Liver (tissue), 9 donors: ENCODE data around the gene FABP3. TPM values are rescaled to one million over a fixed set of nuclear protein-coding genes. Genes with fewer than 3 reads are reported as not detected.

Experiments used
- DNase-seq: peaks from one replicate; pipeline ENCODE4 v3.0.0-alpha.2; 2017; ENCODE audit warnings: low spot score
- H3K27ac ChIP-seq, 2 donors: one replicate each; pipeline ENCODE4 v1.7.0; 2013; ENCODE audit warnings: inconsistent platforms in 2 of 2, low read length in 2 of 2, control low read depth in 1 of 2, low read depth in 1 of 2, mild to moderate bottlenecking in 1 of 2
- H3K27me3 ChIP-seq, 4 donors: one replicate each; pipeline versions ENCODE4 v1.6.1 to v1.7.0; 2013; ENCODE audit warnings: low read length in 3 of 4, inconsistent platforms in 1 of 4, mild to moderate bottlenecking in 1 of 4, moderate library complexity in 1 of 4; ENCODE audit not compliant: control insufficient read depth in 4 of 4, insufficient read depth in 4 of 4
- H3K36me3 ChIP-seq, 4 donors: one replicate each; pipeline versions ENCODE4 v1.6.1 to v1.7.0; 2013; ENCODE audit warnings: low read length in 3 of 4, mild to moderate bottlenecking in 3 of 4, low read depth in 1 of 4, moderate library complexity in 1 of 4; ENCODE audit not compliant: control insufficient read depth in 4 of 4, insufficient read depth in 3 of 4
- H3K4me1 ChIP-seq, 4 donors: one replicate each; pipeline versions ENCODE4 v1.6.1 to v1.7.0; 2013; ENCODE audit warnings: low read length in 3 of 4, mild to moderate bottlenecking in 3 of 4, moderate library complexity in 1 of 4; ENCODE audit not compliant: control insufficient read depth in 4 of 4, insufficient read depth in 4 of 4
- H3K4me3 ChIP-seq, 3 donors: one replicate each; pipeline versions ENCODE4 v1.6.1 to v1.7.0; 2013; ENCODE audit warnings: low read length in 3 of 3, control low read depth in 1 of 3, low read depth in 1 of 3, mild to moderate bottlenecking in 1 of 3
- H3K9ac ChIP-seq, 2 donors: one replicate each; pipeline ENCODE4 v1.7.0; 2013; ENCODE audit warnings: low read length in 2 of 2, mild to moderate bottlenecking in 2 of 2, moderate library complexity in 2 of 2, control low read depth in 1 of 2, low read depth in 1 of 2
- H3K9me3 ChIP-seq, 4 donors: one replicate each; pipeline versions ENCODE4 v1.6.1 to v1.7.0; 2013; ENCODE audit warnings: low read length in 3 of 4; ENCODE audit not compliant: control insufficient read depth in 4 of 4
- EGR1 ChIP-seq, 2 donors: IDR thresholded peaks; 2 replicates each; pipeline ENCODE4 v1.6.1; 2016 to 2018; ENCODE audit warnings: antibody characterized with exemption in 2 of 2, low read depth in 2 of 2
- FOXA2 ChIP-seq: IDR thresholded peaks from 2 replicates; pipeline ENCODE4 v1.6.1; 2016; ENCODE audit warnings: antibody characterized with exemption
- GABPA ChIP-seq, 2 donors: IDR thresholded peaks in 1 of 2; conservative IDR thresholded peaks in 1 of 2; 2 replicates each; pipeline ENCODE4 v1.6.1; 2016; ENCODE audit warnings: antibody characterized with exemption in 2 of 2, mild to moderate bottlenecking in 1 of 2, moderate library complexity in 1 of 2
- HNF4A ChIP-seq, 2 donors: conservative IDR thresholded peaks; 2 replicates each; pipeline ENCODE4 v1.6.1; 2016; ENCODE audit warnings: antibody characterized with exemption in 2 of 2, mild to moderate bottlenecking in 2 of 2
- HNF4G ChIP-seq: IDR thresholded peaks from 2 replicates; pipeline ENCODE4 v1.6.1; 2016; ENCODE audit warnings: antibody characterized with exemption
- JUND ChIP-seq, 2 donors: IDR thresholded peaks; 2 replicates each; pipeline ENCODE4 v1.6.1; 2016; ENCODE audit warnings: antibody characterized with exemption in 2 of 2
- NR2F2 ChIP-seq: IDR thresholded peaks from 2 replicates; pipeline ENCODE4 v1.6.1; 2016; ENCODE audit warnings: antibody characterized with exemption
- RAD21 ChIP-seq, 2 donors: IDR thresholded peaks; 2 replicates each; pipeline ENCODE4 v1.6.1; 2016; ENCODE audit warnings: antibody characterized with exemption in 2 of 2, mild to moderate bottlenecking in 2 of 2
- RXRA ChIP-seq, 2 donors: IDR thresholded peaks; 2 replicates each; pipeline ENCODE4 v1.6.1; 2017 to 2018; ENCODE audit warnings: antibody characterized with exemption in 2 of 2, mild to moderate bottlenecking in 1 of 2
- SP1 ChIP-seq: IDR thresholded peaks from 2 replicates; pipeline ENCODE4 v1.6.1; 2018; ENCODE audit warnings: antibody characterized with exemption, mild to moderate bottlenecking
- TAF1 ChIP-seq: conservative IDR thresholded peaks from 2 replicates; pipeline ENCODE4 v1.6.1; 2016; ENCODE audit warnings: antibody characterized with exemption, mild to moderate bottlenecking
- YY1 ChIP-seq: IDR thresholded peaks from 2 replicates; pipeline ENCODE4 v1.6.1; 2016; ENCODE audit warnings: antibody characterized with exemption, mild to moderate bottlenecking
- WGBS: extraction: QIAGEN DNeasy Blood & Tissue Kit; methylation state at CpG from one replicate; pipeline ENCODE4 v1.1.7; 2013; 5-methylcytosine and 5-hydroxymethylcytosine counted together
- polyA plus RNA-seq, 2 donors: library from polyadenylated mRNA; stranded (reverse) in 1 of 2; unstranded in 1 of 2; fragments of 200-250 nt in 1 of 2; fragments of >200 nt in 1 of 2; fragmentation: Nextera tagmentation in 1 of 2; extraction: Ambion mirVana in 1 of 2; gene quantifications; one replicate each; pipeline versions ENCODE4 v1.2.1 to v1.2.3, GENCODE V29; 2013 to 2015
- total RNA-seq, 2 donors: library from RNA; depleted of rRNA; stranded (reverse); fragments of >200 nt; gene quantifications; one replicate each; pipeline ENCODE4 v1.2.3, GENCODE V29; 2014
- TF ChIP-seq, protein P1 (sequence below): IDR thresholded peaks from 2 replicates; pipeline ENCODE4 v1.6.1; 2016; ENCODE audit warnings: antibody characterized with exemption
- TF ChIP-seq, protein P2 (sequence below): IDR thresholded peaks from 2 replicates; pipeline ENCODE4 v1.6.1; 2016; ENCODE audit warnings: antibody characterized with exemption, mild to moderate bottlenecking
- TF ChIP-seq, protein P3 (sequence below): IDR thresholded peaks from 2 replicates; pipeline ENCODE4 v1.6.1; 2016; ENCODE audit warnings: antibody characterized with exemption
- TF ChIP-seq, protein P4 (sequence below): fragments of 150-350 bp; IDR thresholded peaks from 2 replicates; pipeline ENCODE4 v1.5.1; 2017; ENCODE audit warnings: improper control_type of control experiment, low read depth, low read length; ENCODE audit not compliant: missing input control
- TF ChIP-seq, protein P5 (sequence below): IDR thresholded peaks from 2 replicates; pipeline ENCODE4 v1.6.1; 2016; ENCODE audit warnings: antibody characterized with exemption
- donor health status: healthy.
- donor health status: healthy.
- donor health status: healthy.
- donor health status: healthy.
- donor health status: healthy.

FABP3 gene
- total and polyA plus RNA-seq, 4 donors: 2.8 to 28.2 (median 5.2) TPM

DNA sequence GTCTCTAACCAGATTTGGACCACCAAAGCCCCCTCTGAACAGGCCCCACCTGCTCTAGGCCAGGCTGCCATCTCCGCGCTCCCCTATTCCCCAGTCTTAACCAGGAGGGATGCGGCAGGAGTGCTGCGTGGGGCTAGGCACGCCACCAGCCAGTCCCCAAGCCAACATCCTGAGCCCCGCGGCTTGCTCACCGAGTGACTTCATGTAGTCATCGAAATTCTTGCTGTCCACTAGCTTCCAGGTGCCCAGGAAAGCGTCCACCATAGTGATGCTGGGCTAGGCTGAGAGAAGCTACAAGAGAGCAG is 173 bp downstream of the FABP3 start:
- no peak for DNase-seq
- H3K4me1 ChIP-seq: peaks cover 12 to 30% (median 26%) of the 10 kb centered on the region in 4 donors

DNA sequence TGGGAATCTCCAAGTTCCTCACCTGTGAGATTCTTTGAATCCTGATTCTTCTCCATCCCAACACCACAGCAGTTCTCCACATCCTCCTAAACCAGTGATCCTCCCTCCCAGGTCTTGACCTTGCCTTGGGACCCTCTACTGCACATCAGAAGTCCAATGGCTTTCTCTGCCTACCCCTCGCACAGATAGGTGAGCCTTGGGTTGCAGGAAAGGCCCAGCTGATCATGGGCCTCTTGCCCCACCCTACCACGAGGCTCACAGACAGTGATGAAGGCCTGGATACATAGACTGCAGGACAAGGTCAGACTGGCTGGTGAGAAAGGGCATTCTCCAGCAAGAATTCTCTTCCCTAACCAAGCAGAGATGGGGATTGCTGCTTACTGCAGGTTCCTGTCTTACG is 825 bp downstream of the FABP3 start:
- H3K4me3 ChIP-seq: no peak overlapping the region
- H3K27ac ChIP-seq: peak overlapping the region in 1 of 2 donors; percentile 25
- no peaks in the 10 kb centered on the region for H3K36me3 ChIP-seq
- H3K9ac ChIP-seq: no peak overlapping the region
- DNase-seq: no peak
- H3K4me1 ChIP-seq: peaks cover 12 to 30% (median 26%) of the 10 kb centered on the region in 4 donors
- no peaks in the 10 kb centered on the region for H3K27me3 ChIP-seq
- 75% methylated on average over 3 of the region's 3 CpGs for WGBS
- no peaks in the 10 kb centered on the region for H3K9me3 ChIP-seq
- TF ChIP-seq, protein P1, sequence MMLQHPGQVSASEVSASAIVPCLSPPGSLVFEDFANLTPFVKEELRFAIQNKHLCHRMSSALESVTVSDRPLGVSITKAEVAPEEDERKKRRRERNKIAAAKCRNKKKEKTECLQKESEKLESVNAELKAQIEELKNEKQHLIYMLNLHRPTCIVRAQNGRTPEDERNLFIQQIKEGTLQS: no peak
- TF ChIP-seq, protein P2, sequence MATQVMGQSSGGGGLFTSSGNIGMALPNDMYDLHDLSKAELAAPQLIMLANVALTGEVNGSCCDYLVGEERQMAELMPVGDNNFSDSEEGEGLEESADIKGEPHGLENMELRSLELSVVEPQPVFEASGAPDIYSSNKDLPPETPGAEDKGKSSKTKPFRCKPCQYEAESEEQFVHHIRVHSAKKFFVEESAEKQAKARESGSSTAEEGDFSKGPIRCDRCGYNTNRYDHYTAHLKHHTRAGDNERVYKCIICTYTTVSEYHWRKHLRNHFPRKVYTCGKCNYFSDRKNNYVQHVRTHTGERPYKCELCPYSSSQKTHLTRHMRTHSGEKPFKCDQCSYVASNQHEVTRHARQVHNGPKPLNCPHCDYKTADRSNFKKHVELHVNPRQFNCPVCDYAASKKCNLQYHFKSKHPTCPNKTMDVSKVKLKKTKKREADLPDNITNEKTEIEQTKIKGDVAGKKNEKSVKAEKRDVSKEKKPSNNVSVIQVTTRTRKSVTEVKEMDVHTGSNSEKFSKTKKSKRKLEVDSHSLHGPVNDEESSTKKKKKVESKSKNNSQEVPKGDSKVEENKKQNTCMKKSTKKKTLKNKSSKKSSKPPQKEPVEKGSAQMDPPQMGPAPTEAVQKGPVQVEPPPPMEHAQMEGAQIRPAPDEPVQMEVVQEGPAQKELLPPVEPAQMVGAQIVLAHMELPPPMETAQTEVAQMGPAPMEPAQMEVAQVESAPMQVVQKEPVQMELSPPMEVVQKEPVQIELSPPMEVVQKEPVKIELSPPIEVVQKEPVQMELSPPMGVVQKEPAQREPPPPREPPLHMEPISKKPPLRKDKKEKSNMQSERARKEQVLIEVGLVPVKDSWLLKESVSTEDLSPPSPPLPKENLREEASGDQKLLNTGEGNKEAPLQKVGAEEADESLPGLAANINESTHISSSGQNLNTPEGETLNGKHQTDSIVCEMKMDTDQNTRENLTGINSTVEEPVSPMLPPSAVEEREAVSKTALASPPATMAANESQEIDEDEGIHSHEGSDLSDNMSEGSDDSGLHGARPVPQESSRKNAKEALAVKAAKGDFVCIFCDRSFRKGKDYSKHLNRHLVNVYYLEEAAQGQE: no peak
- TF ChIP-seq FOXA2 (no peak), RXRA (IDR thresholded peaks at IDR 0.05) (no peak)
- TF ChIP-seq, protein P3, sequence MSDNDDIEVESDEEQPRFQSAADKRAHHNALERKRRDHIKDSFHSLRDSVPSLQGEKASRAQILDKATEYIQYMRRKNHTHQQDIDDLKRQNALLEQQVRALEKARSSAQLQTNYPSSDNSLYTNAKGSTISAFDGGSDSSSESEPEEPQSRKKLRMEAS: no peak

More for the DNA sequence above, 173 bp downstream of the FABP3 start:
- H3K27me3 ChIP-seq: no peaks in the 10 kb centered on the region
- H3K4me3 ChIP-seq: peak overlapping the region in 1 of 3 donors; percentile 34
- no peaks in the 10 kb centered on the region for H3K9me3 ChIP-seq
- H3K9ac ChIP-seq: peak overlapping the region in 1 of 2 donors; percentile 31
- no peaks in the 10 kb centered on the region for H3K36me3 ChIP-seq
- WGBS: 68% methylated on average over 10 of the region's 10 CpGs
- H3K27ac ChIP-seq: no peak overlapping the region
- TF ChIP-seq GABPA (IDR thresholded peaks at IDR 0.05 in 1 of 2, conservative IDR thresholded peaks at IDR 0.05 in 1 of 2) (no peak), HNF4A (conservative IDR thresholded peaks at IDR 0.05) (no peak), RAD21 (IDR thresholded peaks at IDR 0.05) (no peak), EGR1 (IDR thresholded peaks at IDR 0.05; ENCODE audit: low read depth in 2 of 2) (no peak), SP1 (no peak), NR2F2 (no peak), YY1 (no peak), TAF1 (no peak), RXRA (IDR thresholded peaks at IDR 0.05) (no peak), FOXA2 (no peak), JUND (IDR thresholded peaks at IDR 0.05) (no peak), HNF4G (no peak)
- TF ChIP-seq, protein P2: no peak
- TF ChIP-seq, protein P1: no peak
- TF ChIP-seq, protein P4, sequence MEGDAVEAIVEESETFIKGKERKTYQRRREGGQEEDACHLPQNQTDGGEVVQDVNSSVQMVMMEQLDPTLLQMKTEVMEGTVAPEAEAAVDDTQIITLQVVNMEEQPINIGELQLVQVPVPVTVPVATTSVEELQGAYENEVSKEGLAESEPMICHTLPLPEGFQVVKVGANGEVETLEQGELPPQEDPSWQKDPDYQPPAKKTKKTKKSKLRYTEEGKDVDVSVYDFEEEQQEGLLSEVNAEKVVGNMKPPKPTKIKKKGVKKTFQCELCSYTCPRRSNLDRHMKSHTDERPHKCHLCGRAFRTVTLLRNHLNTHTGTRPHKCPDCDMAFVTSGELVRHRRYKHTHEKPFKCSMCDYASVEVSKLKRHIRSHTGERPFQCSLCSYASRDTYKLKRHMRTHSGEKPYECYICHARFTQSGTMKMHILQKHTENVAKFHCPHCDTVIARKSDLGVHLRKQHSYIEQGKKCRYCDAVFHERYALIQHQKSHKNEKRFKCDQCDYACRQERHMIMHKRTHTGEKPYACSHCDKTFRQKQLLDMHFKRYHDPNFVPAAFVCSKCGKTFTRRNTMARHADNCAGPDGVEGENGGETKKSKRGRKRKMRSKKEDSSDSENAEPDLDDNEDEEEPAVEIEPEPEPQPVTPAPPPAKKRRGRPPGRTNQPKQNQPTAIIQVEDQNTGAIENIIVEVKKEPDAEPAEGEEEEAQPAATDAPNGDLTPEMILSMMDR: no peak
- TF ChIP-seq, protein P5, sequence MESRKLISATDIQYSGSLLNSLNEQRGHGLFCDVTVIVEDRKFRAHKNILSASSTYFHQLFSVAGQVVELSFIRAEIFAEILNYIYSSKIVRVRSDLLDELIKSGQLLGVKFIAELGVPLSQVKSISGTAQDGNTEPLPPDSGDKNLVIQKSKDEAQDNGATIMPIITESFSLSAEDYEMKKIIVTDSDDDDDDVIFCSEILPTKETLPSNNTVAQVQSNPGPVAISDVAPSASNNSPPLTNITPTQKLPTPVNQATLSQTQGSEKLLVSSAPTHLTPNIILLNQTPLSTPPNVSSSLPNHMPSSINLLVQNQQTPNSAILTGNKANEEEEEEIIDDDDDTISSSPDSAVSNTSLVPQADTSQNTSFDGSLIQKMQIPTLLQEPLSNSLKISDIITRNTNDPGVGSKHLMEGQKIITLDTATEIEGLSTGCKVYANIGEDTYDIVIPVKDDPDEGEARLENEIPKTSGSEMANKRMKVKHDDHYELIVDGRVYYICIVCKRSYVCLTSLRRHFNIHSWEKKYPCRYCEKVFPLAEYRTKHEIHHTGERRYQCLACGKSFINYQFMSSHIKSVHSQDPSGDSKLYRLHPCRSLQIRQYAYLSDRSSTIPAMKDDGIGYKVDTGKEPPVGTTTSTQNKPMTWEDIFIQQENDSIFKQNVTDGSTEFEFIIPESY: no peak
